ENCODE results near the gene TXNDC2.

The TXNDC2 gene

DNA sequence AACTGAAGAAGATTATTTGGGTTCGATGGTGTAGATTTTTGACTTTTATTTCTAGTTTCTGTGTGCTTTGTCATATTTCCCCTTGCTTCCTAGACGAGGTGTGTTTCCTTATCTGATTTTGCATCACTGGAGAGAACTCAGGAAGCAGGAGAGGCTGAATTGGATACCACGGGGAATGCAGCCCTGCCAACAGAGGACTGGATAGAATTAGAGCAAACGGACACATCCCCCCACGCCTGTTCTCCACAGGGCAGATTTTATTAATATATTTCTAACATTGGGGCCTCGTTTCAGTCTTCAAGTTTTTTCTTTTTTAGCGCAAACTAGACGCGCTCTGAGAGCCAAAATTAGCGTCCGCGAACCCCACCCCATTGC is 27.4 kb downstream of the TXNDC2 start:
- DNase-seq (ENCODE audit: low spot score) = no peak

DNA sequence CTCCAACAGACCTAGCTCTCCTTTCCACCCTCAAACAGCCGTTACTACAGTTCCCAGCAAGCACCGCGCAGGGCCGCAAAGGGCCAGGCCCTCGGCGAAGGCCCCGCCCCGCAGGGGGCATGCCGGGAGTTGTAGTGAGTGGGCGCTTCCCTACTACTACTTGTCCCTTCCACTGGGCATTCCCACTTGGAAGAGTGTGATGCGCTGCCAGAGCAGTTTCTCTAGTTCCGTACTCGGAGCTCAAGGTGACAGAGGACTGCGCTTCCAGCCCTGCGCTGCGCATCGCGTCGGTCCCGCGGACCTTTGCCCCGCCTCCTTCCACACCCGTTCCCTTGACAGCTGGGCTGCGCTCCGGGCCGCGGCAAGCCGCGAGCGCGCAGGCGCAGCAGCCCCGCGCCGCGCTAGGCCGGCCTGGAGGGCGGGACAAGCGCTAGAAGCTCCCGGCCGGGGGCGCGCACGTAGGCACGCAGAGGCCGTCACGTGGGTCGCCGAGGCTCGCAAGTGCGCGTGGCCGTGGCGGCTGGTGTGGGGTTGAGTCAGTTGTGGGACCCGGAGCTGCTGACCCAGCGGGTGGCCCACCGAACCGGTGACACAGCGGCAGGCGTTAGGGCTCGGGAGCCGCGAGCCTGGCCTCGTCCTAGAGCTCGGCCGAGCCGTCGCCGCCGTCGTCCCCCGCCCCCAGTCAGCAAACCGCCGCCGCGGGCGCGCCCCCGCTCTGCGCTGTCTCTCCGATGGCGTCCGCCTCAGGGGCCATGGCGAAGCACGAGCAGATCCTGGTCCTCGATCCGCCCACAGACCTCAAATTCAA is 28.0 kb downstream of the TXNDC2 start, which contains the start of gene VAPA:
TSS of gene VAPA (plus strand) at position 491 of the 808 bp plus-strand sequence. CDS start at position 732, 241 bp downstream.
- peak; percentile 94 for DNase-seq (ENCODE audit: low spot score)

DNA sequence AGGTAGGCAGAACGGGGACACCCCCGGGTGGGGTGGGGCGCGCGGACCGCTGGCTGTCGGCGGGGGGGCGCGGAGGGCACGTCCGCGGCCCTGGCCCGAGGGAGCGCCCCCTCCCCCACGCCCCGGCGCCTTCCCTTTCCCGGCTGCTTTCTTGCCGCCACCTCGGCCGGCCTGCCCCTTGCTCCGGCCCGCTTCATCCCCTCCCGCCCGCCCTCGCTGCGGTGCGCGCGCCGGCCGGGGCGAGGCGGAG is 28.5 kb downstream of the TXNDC2 start:
- no peak for DNase-seq (ENCODE audit: low spot score)

DNA sequence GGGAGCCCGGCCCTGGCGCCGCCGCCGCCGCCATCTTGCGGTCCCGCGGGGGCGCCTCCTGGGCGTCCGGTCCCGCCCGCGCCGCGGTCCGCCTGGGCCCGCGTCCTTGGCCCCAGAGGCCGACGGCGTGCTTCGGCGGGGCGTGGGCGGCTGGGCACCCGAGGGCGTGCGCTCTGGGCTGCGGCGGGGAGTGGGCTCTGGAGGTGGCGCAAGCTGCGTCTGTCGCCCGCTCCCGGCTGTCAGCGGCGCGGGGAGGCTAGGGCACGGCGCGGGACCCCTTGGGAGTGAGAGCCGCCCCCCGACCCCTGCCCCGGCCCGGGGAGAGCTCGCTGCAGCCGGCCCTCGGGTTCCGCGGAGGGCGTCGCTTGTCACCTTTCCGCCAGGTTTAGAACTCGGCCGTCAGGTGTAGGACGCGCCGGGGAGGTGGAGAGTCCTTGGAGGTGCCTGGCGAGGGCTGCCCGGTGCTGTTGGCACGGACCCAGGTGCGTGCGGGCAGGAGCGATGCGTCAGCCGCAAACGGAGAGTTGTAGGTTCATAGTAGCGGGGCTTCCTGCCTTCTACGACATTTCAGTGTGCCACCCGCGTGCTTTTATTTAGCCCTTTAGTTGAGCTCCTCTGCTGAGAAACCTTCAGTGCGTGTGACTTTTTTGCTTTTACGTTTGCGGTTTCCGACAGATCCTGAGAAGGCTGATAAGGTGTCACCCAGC is 29.0 kb downstream of the TXNDC2 start:
- no peak for DNase-seq (ENCODE audit: low spot score)

DNA sequence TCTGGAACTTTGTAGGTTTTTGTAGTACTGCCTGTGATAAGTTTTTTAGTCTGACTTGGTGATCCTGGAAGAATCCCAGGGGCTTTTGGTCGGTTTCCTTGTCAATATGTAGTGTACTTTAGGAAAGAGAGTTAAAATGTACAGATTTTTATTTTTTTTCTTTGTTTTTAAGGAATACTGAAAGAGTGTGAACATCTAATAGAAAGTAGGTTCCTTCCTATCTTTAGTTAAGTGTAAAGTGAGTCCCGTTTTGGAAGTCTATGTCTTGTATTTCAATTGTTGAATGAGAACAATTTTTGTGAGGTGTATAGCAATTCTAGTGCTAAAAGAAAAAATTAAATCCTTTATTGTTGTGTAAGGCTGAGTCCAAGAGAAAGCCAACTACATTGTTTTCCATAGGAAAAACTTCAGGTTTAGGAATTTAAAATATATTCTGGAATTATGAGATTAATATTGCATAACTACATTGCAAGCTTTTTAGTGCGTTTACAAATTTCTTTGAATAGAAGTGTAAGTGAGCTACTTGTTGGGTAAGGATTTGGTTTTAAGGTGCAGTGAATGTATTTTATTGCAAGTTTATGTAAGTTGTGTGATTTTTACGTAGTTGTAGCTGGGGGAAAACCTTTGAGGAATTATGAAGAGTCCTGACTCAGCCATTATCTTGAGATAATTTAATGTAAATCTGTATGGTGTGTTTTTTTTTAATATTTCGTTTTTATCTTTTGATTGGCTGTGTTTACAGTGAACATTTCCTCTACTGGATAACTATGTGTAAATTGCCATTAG is 29.7 kb downstream of the TXNDC2 start:
- no peak for DNase-seq (ENCODE audit: low spot score)

DNA sequence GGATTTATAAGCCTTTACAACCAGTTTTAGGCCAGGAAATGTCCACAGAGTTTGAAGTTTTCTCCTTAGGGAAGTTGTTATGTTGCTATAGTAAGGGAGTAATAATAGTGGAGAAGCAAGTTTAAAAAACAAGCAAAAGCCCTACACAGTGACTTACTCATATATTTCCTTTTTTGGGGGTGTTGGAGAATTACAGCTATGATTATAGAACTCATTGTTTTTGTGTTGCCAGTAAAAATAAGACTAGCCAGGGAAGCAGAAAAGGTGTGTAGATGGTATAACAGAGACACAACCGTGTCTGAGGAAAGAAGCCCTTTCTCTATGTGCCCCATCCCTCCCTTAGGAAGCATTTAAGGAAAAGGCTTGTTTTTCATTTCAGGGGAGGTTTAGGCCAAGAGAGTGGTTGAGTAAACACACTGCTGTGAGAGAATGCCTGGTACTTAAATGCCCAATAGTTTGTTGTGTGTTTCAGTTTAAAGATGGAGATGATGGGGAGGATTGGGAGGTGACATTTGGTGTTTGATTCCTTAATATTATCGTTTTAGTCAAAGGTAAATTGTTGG is 30.4 kb downstream of the TXNDC2 start:
- DNase-seq (ENCODE audit: low spot score) = no peak

DNA sequence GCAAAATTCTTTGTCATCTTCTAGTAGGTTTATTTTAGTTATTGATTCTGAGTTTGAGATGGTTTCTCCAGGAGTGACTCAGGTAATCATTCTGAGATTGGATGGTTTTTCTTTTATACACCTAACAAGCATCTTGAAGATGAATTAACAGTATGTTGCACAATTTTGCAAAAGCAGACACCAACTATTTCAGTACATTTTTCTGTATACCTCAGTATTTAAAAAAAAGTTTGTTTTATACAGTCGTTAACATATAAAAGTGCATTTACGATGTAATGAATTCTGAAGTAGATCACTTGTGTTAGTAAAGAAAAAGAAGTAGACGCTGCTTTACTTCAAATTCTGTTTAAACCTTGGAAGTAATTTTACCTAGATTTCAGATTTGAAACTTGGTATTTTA is 31.0 kb downstream of the TXNDC2 start:
- DNase-seq (ENCODE audit: low spot score) = no peak

DNA sequence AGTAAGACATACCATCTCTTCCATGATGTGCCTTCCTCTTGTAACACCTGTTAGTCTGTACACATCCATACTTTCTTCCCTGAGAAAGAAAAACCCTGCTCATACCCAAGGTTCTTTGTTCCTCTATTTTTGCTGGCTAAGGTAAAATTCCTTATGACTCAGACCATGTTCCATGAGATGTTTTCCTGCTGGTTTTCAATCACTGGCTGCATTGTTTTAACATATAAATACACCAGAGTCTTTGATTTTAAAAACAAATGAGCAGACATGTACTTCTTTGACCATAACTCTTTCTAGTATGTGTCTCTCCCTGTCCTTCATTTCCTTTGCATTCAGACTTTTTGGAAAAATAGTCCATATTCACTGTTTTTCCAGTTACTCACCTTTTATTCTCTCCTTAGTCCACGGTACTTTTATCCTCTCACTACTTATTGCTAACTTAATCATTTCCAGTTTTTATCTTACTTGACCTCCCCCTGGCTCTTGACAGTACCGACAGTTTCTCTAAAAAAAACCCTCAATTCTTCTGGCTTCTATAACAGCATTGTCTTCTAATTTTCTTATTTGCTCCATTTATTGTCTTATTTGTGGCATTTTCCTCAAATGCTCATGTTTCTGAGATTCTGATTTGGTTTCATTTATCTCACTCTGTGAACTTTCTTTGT is 32.4 kb downstream of the TXNDC2 start:
- DNase-seq (ENCODE audit: low spot score) = no peak

DNA sequence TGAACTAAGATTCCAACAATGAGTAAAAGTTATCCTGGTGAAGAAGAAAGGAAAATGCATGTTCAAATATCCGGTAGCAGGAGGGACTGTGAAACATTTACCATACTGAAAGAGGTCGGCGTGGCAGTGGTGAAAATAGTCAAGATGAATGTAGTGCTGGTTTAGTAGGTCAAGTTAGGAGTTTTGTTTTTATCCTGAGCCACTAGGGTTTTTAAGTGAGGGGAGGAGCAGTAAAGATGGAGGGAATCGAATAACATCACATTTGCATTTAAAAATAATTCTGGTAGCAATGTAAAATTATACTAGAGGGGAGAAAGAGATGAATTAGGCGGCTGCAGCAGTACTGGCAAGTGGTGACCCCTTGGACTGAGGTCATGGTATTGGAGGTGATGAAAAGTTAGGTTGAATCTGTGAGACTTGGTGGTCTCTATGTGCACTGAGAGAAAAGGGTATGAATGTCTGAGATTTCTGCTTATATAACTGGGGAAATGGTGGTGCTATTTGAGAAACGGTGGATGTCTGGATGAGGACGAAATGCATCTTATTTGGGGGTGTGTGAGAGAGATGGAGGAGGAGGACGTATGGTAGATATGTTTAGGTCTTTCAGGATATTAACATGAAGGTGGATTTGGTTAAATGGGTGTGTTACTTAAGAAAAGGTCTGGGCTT is 33.9 kb downstream of the TXNDC2 start:
- DNase-seq (ENCODE audit: low spot score) = no peak

DNA sequence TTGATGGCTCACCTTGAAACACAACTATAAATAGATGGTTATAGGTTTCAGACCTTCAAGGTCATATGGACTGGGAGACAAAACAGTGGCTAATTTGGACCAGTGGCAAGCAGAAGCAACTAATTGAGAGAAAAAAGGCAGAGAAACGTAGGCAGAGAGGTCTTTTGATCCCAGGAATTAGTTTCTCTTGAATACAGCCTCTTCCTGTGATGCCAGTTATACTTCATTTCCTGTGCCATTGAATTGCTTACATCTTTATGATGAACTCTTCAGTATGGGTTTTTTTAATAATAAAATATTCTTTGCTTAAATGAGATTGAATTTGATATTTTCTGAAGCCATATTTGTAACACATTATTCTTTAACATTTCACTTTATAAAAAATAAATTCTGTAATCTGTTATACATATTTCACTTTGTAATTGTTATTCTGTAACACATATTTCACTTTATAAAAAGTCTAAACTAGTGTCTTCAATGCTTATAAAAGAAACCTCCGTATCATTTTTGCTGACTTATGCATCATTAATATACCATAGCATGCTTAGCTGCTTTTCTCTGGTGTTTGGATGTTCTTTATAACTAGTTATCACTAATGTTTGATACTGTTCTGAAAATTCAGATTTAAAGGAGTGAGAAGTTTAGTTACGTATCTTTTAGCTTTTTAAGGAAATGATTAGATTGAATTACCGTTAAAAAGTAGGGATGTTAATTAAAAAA is 37.0 kb downstream of the TXNDC2 start:
- no peak for DNase-seq (ENCODE audit: low spot score)

DNA sequence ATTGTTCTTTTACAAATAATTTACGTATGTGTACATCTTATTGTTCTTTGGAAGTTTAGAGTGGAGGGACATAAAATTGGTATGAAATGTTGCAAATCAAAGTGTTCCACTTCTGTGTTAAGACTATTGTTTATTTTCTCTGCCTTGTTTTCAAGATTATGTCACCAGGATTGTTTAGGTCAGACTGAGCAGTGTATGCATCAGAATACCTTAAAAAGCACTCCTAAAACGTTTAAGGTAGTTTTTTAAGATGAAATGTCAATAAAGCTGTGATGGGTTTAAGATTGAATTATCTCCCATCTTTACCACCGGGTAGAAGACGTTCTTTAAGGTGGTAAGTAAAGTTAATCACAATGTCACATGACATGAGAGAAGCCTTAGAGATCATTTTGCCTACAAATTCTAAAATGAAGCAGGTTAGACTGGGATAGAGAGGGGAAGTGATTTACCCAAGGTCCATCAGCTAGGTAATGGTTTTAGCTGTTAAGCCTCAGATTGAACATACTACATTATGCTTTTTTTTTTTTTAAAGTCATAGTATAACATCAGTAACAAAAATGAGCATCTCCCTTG is 38.7 kb downstream of the TXNDC2 start:
- DNase-seq (ENCODE audit: low spot score) = no peak

DNA sequence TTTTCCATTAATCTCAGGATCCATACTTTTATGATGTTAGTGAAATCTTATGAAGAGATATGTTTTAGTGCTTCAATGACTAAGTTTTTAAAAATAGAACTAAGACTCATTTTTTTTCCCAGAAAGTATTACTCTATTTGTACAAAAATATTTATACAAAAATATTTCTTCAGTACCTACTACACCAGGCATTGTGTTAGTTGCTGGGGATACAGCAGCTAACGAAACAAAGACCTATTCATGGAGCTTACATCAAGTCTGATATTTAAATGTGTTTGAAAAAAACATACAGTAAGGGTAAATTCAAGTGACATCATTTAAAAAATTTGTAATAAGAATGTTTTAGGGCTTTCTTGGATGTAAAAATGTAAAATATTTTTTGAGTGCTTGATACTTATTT is 39.6 kb downstream of the TXNDC2 start:
- DNase-seq (ENCODE audit: low spot score) = no peak

DNA sequence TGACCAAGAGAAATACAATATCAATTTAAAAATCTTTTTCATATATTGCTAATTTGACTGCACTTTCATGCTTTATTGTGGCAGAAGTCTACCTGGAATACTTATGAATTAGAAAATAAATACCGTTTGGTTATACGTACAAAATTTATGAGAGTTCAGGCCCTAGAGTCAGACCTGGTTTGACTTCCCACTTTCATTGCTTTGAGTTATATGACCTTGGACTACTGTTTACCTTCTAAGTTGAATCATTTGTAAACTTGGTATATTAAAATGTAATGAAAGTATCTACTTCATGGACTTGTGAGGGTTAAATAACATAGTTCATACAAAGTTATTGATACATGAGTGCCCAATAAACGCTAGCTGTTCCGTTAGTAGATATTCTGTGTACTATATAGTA is 40.0 kb downstream of the TXNDC2 start:
- no peak for DNase-seq (ENCODE audit: low spot score)

DNA sequence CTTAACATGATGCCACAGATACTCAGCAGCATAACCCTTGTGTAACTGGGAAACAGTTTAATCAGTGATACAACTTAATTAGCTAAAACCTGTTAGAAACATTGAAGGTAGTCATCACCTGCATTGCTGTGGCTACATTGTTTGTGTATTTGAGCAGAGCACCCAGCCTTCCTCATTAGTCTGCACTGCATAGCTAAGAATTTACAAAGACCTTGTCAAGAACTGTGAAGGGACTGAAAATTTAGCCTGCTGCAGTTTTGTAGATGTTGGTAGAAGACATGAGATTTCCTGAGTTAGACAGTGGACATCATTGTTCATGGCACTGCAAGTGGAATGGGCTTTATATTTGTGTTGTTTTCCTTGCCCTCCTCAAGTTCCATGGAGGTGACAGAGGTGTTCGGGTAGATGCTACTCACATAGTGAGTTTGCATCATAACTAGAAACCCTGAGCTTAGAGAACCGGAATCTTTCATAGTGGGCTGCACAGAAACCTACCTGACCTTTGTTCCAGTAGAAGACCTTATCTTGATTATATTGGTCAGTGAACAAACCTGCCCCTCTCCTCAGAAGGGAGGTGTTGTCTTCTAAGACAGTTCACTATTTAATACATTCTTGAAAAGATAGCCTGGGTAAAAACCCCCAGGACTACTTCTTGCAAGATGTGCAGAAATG is 40.6 kb downstream of the TXNDC2 start:
- DNase-seq (ENCODE audit: low spot score) = no peak

DNA sequence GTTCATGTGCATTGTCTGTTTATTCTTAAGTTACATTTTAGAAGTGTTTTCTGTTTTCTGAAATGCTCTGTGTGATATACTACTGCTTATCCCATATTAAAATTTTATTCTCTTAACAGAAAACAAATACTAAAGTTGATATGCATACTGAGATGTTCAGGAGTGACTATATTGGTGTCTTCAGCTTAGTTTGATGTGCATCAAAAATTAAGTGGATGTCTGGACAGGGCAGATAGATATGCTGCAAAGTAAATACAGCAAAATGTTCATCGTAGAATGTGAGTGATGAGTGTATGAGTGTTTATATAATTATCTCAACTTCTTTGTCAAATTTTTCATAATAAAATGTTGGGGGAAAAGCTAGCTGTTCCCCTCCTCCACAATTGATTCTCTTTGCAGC is 41.2 kb downstream of the TXNDC2 start:
- DNase-seq (ENCODE audit: low spot score) = no peak

DNA sequence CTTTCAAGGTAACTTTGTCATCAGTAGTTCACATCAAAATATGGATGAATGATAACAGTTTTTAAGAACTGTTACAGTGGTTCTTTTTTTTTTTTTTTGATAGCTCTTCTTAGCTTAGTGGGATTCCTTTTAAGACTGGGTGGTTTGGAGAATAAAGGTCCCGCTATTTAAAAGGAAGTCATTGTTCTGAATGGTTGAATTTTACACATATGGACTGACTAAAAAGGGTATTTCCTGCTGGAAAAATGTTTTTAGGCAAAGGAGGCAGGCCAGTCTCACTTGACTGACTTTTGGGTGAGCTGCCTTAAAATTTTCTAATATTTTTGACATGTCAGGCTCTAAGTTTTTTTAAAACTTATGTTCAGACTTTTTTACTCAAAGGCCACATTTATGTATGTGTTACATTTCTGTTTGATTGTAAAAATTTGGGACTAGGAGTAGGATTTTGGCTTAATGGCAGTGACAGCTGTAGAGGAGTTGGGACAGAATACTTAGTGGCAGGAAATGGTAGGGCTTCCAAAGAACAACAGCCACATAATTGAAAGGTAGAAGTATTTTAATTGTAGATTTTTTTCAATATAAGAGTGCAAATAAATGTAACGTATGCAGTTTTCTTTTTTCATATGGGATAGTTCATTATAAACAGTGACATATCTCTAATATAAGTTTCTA is 41.8 kb downstream of the TXNDC2 start:
- no peak for DNase-seq (ENCODE audit: low spot score)

DNA sequence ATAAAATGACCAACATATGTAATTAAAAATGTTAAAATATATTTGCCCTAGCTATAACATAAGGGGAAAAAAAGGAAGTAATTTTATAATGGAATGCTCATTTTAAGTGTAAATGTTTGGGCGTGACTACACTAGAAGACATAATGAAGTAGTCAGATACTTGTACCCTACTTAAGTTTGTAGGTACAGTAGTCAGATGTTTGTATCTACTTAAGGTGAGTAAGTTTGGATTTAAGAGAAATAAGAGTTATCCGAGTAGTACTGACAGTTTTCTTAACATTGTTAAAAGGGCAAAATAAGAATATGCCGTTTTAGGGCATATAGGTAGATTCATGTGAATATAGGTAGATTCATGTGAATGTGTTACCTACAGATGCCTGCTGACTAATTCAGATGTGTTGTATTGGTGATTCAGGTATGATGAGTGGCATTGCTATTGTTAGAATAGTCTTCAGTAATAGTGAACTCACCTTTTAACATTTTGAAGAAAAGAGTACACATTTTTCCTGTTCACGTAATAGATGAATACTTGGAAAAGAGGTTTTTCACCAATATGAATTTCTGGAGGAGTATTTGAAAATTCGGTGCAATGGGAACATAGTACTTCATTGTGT is 43.0 kb downstream of the TXNDC2 start:
- no peak for DNase-seq (ENCODE audit: low spot score)

DNA sequence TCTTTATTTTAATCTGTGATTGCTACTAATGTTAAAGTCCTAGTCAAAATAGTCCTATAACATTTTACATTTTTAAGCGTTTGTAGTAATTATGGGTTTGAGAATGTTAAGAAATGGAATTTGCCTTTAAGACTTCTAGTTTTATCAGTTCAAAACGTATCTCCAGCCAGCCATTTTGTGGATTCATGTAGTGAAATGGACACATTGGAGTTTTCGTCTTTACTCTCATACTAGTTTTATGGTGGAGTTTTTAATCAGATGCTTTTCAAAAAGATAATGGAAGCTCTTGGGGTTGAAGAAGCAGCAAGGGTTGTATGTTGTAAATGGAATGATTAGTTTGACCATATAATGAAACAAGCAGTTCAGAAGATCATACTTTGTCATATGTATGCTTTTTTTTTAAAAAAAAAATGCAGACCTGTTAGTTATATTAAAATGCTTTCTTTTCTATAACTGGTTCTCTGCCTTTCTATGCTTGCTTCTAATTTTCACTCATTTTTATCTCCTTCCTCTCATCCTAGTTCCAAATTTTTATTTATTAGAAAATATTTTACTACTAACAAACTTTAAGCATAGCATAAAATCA is 44.6 kb downstream of the TXNDC2 start:
- DNase-seq (ENCODE audit: low spot score) = no peak

All from SK-N-DZ (cell line).